NCI-H524 (cell line): ENCODE data around the gene CCDC183.
"Not testable (repeated sequence)": the region's sequence is repeated elsewhere in the genome, so short reads cannot be mapped to it uniquely, and the experiment has no call there.

Experiments
- DNase-seq, 2 experiments: peaks; one replicate each; lab custom pipeline; 2025; lab: John Stamatoyannopoulos, UW

Gene CCDC183

GRCh38 chr9:136825295-136826187 lies 29.4 kb downstream of the CCDC183 start:
- DNase-seq, result no peak

GRCh38 chr9:136826188-136826541 lies 30.0 kb downstream of the CCDC183 start:
- DNase-seq, result no peak

- no peak for DNase-seq
Observed at GRCh38 chr9:136826703-136827582, 30.8 kb downstream of the CCDC183 start.

GRCh38 chr9:136827794-136828473 lies 31.8 kb downstream of the CCDC183 start:
- no peak for DNase-seq

- no peak for DNase-seq
Observed at GRCh38 chr9:136828474-136829140, 32.5 kb downstream of the CCDC183 start.

- no peak for DNase-seq
Observed at GRCh38 chr9:136829412-136829811, 33.3 kb downstream of the CCDC183 start.

- no peak for DNase-seq
Observed at GRCh38 chr9:136829981-136830885, 34.1 kb downstream of the CCDC183 start.

- DNase-seq, result no peak
Observed at GRCh38 chr9:136831002-136831719, 35.0 kb downstream of the CCDC183 start.

- no peak for DNase-seq
Observed at GRCh38 chr9:136831720-136832104, 35.6 kb downstream of the CCDC183 start.

GRCh38 chr9:136832581-136832980 lies 36.4 kb downstream of the CCDC183 start:
- DNase-seq, result no peak

GRCh38 chr9:136833381-136834048 lies 37.4 kb downstream of the CCDC183 start:
- DNase-seq, result not testable (repeated sequence)

- DNase-seq, result no peak
Observed at GRCh38 chr9:136835162-136835931, 39.2 kb downstream of the CCDC183 start.

GRCh38 chr9:136835932-136836904 lies 40.1 kb downstream of the CCDC183 start:
- no peak for DNase-seq

- no peak for DNase-seq
Observed at GRCh38 chr9:136837146-136837855, 41.2 kb downstream of the CCDC183 start.

GRCh38 chr9:136837856-136838277 lies 41.7 kb downstream of the CCDC183 start:
- DNase-seq, result not testable (repeated sequence)

- no peak for DNase-seq
Observed at GRCh38 chr9:136838314-136839228, 42.4 kb downstream of the CCDC183 start.
